Epithelial cell of esophagus (primary cell): ENCODE measurements around the gene HOXB4.

Experiments used
- DNase-seq: peaks from one replicate; pipeline ENCODE4 v3.0.0; 2010; ENCODE audit warnings: low read depth
- H3K4me3 ChIP-seq: 2 replicates; pipeline ENCODE4 v1.5.1; 2011; ENCODE audit warnings: mild to moderate bottlenecking, low read length, control low read depth
- TF ChIP-seq, protein P1 (sequence below): IDR thresholded peaks from 2 replicates; pipeline ENCODE4 v1.5.1; 2011; ENCODE audit warnings: low read depth, mild to moderate bottlenecking, low read length, control low read depth, inconsistent platforms; ENCODE audit not compliant: insufficient read depth; ENCODE audit errors: missing control alignments

HOXB4 gene

DNA sequence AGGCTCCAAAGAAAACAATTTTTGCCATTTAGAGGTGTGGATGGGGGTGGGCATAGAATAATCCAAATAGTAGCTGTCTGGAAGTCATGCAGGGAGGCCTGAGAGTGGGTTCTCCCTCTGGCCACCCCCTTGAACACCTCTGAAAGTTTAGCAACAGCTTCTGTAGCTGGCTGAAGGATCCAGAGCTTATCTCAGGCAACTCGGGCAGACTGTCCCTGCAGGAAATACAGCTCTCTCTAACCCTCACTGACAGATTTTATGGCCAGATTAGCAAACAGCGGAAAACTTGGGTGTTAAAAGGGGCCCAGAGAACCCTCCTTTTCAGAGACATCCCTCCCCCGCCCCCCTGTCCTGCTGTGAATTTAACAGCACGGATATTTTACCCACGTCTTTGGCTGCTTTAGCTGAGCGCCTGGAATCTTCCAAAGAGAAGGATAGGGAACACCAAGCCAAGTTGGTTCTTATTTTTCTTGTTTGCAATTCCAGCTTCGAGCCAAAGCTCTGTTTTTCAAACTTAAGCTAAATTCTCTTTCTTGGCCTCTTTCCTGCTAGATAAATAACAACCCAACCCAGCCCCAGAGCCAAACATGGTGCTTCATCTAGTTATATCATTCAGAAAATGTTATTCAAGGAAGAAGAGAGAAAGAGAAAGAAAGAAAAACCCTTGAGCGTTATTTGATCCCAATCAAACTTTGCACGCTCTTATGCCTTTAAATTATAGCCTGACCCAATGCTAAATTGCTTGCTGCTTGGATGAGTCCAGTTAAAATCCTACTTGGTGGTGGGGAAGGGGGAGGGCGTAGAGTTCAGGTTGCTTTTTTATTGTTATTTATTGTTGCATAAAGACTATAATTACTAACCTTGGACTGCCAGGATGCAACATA is 31.0 kb downstream of the HOXB4 start:
- TF ChIP-seq, protein P1, sequence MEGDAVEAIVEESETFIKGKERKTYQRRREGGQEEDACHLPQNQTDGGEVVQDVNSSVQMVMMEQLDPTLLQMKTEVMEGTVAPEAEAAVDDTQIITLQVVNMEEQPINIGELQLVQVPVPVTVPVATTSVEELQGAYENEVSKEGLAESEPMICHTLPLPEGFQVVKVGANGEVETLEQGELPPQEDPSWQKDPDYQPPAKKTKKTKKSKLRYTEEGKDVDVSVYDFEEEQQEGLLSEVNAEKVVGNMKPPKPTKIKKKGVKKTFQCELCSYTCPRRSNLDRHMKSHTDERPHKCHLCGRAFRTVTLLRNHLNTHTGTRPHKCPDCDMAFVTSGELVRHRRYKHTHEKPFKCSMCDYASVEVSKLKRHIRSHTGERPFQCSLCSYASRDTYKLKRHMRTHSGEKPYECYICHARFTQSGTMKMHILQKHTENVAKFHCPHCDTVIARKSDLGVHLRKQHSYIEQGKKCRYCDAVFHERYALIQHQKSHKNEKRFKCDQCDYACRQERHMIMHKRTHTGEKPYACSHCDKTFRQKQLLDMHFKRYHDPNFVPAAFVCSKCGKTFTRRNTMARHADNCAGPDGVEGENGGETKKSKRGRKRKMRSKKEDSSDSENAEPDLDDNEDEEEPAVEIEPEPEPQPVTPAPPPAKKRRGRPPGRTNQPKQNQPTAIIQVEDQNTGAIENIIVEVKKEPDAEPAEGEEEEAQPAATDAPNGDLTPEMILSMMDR: no peak
- no peak overlapping the region for H3K4me3 ChIP-seq
- DNase-seq: no peak

DNA sequence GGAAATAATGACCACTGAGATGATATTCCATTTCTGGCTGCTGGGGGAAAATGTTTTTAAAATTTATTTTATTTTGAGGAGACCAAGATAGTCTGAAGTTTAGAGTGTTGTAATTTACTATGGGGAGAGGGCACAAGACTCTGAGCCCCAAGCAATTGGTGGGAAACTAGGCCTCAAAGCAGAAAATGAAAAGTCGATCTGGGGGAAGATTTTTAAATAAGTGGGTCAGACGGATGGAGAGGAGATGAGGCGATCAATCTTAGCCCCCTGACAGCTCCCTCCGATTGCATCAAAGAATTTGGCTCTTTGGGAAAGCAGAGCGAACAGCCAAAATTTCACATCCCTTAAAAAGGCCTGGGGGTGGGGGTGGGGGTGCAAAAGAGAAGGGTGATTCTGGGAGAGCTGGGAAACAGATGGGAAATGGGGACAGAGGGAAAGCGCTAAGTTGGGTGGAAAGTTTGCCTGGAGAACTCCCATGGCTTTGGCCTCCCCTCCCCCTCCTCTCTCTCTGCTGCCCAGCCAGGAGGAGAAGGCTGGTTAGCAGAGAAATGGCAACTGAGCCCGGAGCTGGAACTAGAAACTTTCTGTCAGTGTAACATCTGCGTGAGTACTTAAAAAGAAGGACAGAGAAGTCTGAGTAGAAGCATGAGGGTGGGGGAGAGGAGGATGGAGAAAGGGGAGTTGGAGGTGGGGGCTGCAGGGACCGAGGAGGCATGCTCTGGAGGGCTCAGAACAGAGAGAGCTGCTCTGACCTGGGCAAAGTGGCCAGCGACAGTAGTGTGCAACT is 31.8 kb downstream of the HOXB4 start:
- TF ChIP-seq, protein P1: no peak
- DNase-seq: no peak
- H3K4me3 ChIP-seq: no peak overlapping the region

DNA sequence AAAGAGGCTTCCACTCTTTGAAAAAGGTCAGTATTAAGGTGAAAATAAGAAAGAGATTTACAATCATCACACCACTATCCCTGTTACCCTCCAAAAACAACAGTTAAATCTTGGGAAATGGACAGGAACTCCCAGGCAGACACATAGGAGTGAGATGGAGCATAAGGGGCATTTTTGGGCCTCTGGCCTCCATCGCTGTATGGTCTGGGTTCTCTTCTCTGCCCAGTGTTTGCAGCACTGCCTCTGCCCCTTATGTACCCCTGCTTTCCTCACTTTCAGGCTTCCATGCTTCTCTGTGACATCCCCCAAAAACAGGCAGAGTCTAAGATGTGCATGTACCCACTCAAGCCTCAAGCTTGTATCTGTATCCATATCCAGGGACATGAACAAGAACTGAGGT is 32.6 kb downstream of the HOXB4 start:
- TF ChIP-seq, protein P1: no peak
- DNase-seq: no peak
- no peak overlapping the region for H3K4me3 ChIP-seq

DNA sequence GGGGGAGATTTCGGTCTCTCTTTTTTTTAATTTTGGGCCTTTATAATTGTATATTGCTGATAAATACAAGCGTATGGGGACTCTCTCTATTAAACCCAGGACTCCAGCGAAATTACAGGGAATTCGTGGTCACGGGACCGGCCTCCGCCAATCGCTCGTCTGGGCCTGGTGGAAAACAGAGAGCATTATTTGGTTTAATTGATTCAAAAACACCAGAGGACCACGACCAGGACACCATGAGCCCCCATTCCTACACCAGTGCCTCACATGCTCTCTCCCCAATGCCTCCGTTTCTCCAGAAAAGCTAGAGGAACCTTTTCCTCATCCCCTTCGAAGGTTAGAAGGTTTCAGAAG is 33.2 kb downstream of the HOXB4 start, which contains the start of gene HOXB2:
HOXB2 (minus strand) TSS at position 88 of the 354 bp plus-strand sequence. CDS start 198 bp downstream, outside the sequence.
- peak within 1 kb of the TSS; percentile 48 for H3K4me3 ChIP-seq
- TF ChIP-seq, protein P1: no peak
- DNase-seq: no peak

DNA sequence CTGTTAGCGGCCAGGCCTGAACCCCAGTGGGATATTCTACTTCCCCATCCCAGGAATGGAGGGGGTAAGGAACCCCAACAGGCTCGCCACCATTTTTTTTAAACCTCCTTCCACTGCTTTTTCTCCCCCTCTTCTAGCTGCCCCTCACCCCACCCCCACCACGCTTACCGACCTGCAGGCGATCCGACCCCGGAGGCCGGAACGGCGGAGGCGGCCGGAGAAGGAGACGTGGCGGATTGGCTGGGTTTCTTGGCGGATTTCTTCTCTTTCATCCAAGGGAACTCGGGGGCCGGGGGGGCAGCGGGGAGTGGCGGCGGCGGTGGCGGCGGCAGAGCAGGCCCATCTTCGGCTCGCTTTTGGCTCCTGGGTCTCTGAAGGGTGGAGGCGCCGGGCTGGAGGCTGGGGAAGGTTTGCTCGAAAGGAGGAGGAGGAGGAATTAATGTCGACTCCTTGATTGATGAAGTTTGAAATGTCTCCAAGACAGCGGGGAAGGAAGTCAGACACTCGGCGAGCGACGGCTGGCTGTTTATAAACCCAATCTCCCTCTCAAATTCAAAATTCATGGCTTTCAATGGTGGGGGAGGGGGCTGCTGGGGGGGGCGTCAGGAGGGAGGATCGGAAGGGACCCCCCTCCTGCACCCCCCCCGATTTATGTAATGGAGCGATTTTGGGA is 33.7 kb downstream of the HOXB4 start:
- TF ChIP-seq, protein P1: no peak

DNA sequence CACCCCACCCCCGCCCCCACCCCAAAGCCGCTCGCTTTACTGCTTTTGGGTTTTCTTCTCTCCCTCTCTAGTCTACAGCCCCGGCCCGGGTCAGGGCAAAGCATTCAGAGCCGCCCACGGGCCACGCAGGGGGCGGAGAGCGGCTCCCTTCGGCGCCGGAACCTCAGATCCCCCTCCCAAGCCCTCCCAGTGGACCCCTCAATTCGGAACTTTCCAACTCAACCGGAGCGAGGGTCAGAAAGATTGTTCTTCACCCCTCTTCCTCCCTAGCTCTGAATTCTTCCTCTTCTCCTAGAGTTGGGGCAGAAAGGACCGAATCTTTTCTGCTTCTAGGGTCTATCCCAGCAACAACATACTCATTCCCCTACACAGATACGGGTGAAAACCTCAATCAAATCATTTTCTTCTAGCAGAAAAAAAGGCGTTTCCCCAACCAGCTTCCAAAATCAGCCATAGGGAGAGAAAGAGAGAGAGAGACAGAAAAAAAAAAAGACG is 34.2 kb downstream of the HOXB4 start:
- no peak for DNase-seq
- H3K4me3 ChIP-seq: peak overlapping the region; percentile 48
- TF ChIP-seq, protein P1: no peak

More for the DNA sequence above, 33.7 kb downstream of the HOXB4 start:
- no peak for DNase-seq
- H3K4me3 ChIP-seq: peak overlapping the region; percentile 48
